ENCODE measurements around the gene ATP1B1.

ATP1B1 gene

DNA sequence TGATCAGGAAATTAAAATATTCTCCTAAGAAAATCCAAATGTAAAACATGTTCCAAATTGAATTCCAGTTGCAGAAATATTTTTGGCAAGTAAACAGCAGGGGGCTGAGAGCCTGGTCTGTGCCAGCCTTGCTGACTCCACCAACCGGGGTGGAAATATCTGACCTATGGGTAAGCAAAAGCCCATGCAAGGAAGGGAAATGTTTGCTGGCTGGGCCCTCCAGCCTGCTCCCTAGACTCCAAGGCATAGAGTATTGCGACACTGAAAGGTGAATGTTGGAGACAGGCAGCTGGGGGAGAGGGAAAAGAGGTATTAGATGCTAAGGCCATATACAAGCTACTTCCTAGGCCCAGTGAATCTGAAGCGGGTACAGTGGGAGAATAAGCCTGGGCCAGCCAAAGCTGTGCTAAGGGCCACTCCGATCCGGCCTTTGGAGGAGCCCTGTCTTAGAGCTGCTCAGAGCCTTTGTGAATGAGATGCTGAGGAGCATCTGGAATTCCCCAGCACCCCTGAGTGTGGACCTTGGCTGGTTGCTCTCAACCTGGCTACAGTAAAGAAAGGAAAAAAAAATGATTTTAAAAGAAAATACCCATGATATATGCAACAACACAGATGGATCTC, 24.9 kb upstream of the ATP1B1 start:
- Histone ChIP-seq H3K4me2 (ENCODE audit: low read length) (no peak overlapping the region), H3K9ac (ENCODE audit: low read depth, low read length) (no peak overlapping the region)

DNA sequence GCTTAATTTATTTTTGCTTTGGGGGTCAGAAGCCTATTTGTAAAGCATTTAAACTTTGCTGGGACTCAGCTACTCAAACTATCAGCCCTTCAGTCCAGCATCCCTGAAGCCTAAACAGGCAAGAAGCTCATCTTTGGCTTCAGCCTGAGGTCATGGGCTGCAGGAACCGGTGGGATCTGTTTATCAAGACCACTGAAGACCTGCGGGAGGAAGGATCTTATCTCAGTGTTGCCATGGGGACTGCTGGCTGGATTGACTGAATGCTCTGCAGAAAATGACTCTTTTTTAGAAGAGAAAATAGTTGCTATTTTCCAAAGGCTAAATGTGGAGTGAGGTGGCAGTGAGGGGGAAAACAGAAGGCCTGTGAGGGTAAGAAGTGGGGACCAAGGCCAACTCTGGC, 20.6 kb upstream of the ATP1B1 start:
- Histone ChIP-seq H3K9ac (ENCODE audit: low read depth, low read length) (no peak overlapping the region), H3K4me1 (ENCODE audit: control insufficient read depth, insufficient read depth, low read length) (no peaks in the 10 kb centered on the region), H3K4me2 (ENCODE audit: low read length) (no peak overlapping the region), H3K4me3 (ENCODE audit: low read length) (no peak overlapping the region), H3K9me3 (replicated peaks; ENCODE audit: low read length) (no peaks in the 10 kb centered on the region), H3K27me3 (ENCODE audit: control insufficient read depth, insufficient read depth, low read length) (no peaks in the 10 kb centered on the region), H3K36me3 (ENCODE audit: insufficient read depth, low read length) (no peaks in the 10 kb centered on the region)

More for the DNA sequence above, 24.9 kb upstream of the ATP1B1 start:
- H3K9me3 ChIP-seq (replicated peaks; ENCODE audit: low read length) = no peaks in the 10 kb centered on the region
- no peaks in the 10 kb centered on the region for H3K27me3 ChIP-seq (ENCODE audit: control insufficient read depth, insufficient read depth, low read length)
- H3K4me3 ChIP-seq (ENCODE audit: low read length) = no peak overlapping the region
- H3K4me1 ChIP-seq (ENCODE audit: control insufficient read depth, insufficient read depth, low read length) = no peaks in the 10 kb centered on the region
- H3K36me3 ChIP-seq (ENCODE audit: insufficient read depth, low read length) = no peaks in the 10 kb centered on the region

- no peak overlapping the region for H3K4me2 ChIP-seq (ENCODE audit: low read length)
These were observed 19.7 kb upstream of the ATP1B1 start for GRCh38 chr1:169086603-169087455.

GRCh38 chr1:169087876-169088275, 18.6 kb upstream of the ATP1B1 start:
- H3K4me1 ChIP-seq (ENCODE audit: control insufficient read depth, insufficient read depth, low read length) = no peaks in the 10 kb centered on the region
- H3K4me3 ChIP-seq (ENCODE audit: low read length) = no peak overlapping the region
- no peak overlapping the region for H3K9ac ChIP-seq (ENCODE audit: low read depth, low read length)
- H3K36me3 ChIP-seq (ENCODE audit: insufficient read depth, low read length) = no peaks in the 10 kb centered on the region
- no peaks in the 10 kb centered on the region for H3K9me3 ChIP-seq (replicated peaks; ENCODE audit: low read length)
- H3K4me2 ChIP-seq (ENCODE audit: low read length) = no peak overlapping the region
- no peaks in the 10 kb centered on the region for H3K27me3 ChIP-seq (ENCODE audit: control insufficient read depth, insufficient read depth, low read length)

More at GRCh38 chr1:169086603-169087455, 19.7 kb upstream of the ATP1B1 start:
- H3K4me3 ChIP-seq (ENCODE audit: low read length) = no peak overlapping the region
- H3K36me3 ChIP-seq (ENCODE audit: insufficient read depth, low read length) = no peaks in the 10 kb centered on the region
- no peaks in the 10 kb centered on the region for H3K4me1 ChIP-seq (ENCODE audit: control insufficient read depth, insufficient read depth, low read length)
- H3K9ac ChIP-seq (ENCODE audit: low read depth, low read length) = no peak overlapping the region
- no peaks in the 10 kb centered on the region for H3K27me3 ChIP-seq (ENCODE audit: control insufficient read depth, insufficient read depth, low read length)
- H3K9me3 ChIP-seq (replicated peaks; ENCODE audit: low read length) = no peaks in the 10 kb centered on the region

DNA sequence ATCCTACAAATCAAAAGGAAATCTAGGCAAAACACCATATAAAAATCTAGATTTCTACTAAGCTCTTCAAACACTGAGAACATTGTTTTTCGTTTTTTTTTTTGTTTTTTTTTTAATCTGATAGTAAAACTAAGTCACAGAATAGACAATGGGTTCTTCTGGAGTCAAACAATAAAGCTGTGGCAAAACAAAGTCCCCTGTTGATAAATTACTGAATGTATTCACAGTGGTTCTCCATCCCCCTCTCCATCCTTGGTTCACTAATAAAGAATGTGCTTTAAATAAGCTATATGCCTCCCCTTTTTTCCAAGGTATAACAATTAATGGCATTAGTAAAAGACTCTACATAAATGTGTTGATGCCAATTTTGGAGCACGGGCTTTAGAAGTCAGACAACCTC, 16.7 kb upstream of the ATP1B1 start:
- Histone ChIP-seq H3K4me3 (ENCODE audit: low read length) (no peak overlapping the region), H3K9ac (ENCODE audit: low read depth, low read length) (no peak overlapping the region), H3K9me3 (replicated peaks; ENCODE audit: low read length) (no peaks in the 10 kb centered on the region), H3K36me3 (ENCODE audit: insufficient read depth, low read length) (no peaks in the 10 kb centered on the region), H3K4me1 (ENCODE audit: control insufficient read depth, insufficient read depth, low read length) (no peaks in the 10 kb centered on the region), H3K27me3 (ENCODE audit: control insufficient read depth, insufficient read depth, low read length) (no peaks in the 10 kb centered on the region), H3K4me2 (ENCODE audit: low read length) (no peak overlapping the region)

- no peaks in the 10 kb centered on the region for H3K9me3 ChIP-seq (replicated peaks; ENCODE audit: low read length)
- no peak overlapping the region for H3K9ac ChIP-seq (ENCODE audit: low read depth, low read length)
- H3K36me3 ChIP-seq (ENCODE audit: insufficient read depth, low read length) = no peaks in the 10 kb centered on the region
- H3K4me1 ChIP-seq (ENCODE audit: control insufficient read depth, insufficient read depth, low read length) = no peaks in the 10 kb centered on the region
- H3K4me2 ChIP-seq (ENCODE audit: low read length) = no peak overlapping the region
- no peaks in the 10 kb centered on the region for H3K27me3 ChIP-seq (ENCODE audit: control insufficient read depth, insufficient read depth, low read length)
- no peak overlapping the region for H3K4me3 ChIP-seq (ENCODE audit: low read length)
These were observed 16.1 kb upstream of the ATP1B1 start for GRCh38 chr1:169090308-169090899.

GRCh38 chr1:169090900-169091311, 15.6 kb upstream of the ATP1B1 start:
- Histone ChIP-seq H3K9ac (ENCODE audit: low read depth, low read length) (no peak overlapping the region), H3K4me2 (ENCODE audit: low read length) (no peak overlapping the region), H3K9me3 (replicated peaks; ENCODE audit: low read length) (no peaks in the 10 kb centered on the region), H3K4me3 (ENCODE audit: low read length) (no peak overlapping the region), H3K36me3 (ENCODE audit: insufficient read depth, low read length) (no peaks in the 10 kb centered on the region), H3K4me1 (ENCODE audit: control insufficient read depth, insufficient read depth, low read length) (no peaks in the 10 kb centered on the region), H3K27me3 (ENCODE audit: control insufficient read depth, insufficient read depth, low read length) (no peaks in the 10 kb centered on the region)

DNA sequence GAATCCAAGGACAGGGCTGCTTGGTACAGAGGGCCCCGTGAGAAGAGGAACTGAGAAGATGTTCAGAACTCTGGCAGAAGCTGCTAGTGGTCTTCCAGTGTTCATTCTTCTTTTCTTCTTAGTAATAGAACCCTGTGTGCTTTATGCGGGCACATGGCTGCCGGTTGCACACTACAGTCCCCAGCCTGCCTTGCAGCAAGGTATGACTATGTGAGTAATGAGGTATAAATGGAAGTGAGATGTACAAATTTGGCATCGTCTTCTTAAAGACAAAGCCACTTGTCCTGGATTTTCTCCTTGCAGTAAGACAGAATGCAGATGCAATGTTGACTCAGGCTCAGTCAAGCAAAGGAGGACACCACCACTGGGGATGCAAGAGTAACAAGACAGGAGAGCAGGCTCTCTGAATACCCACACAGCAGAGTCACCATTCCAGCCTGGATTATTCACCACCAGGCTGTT, 15.0 kb upstream of the ATP1B1 start:
- Histone ChIP-seq H3K4me1 (ENCODE audit: control insufficient read depth, insufficient read depth, low read length) (no peaks in the 10 kb centered on the region), H3K9ac (ENCODE audit: low read depth, low read length) (no peak overlapping the region), H3K36me3 (ENCODE audit: insufficient read depth, low read length) (no peaks in the 10 kb centered on the region), H3K4me2 (ENCODE audit: low read length) (no peak overlapping the region), H3K9me3 (replicated peaks; ENCODE audit: low read length) (no peaks in the 10 kb centered on the region), H3K27me3 (ENCODE audit: control insufficient read depth, insufficient read depth, low read length) (no peaks in the 10 kb centered on the region), H3K4me3 (ENCODE audit: low read length) (no peak overlapping the region)

GRCh38 chr1:169092399-169092798, 14.1 kb upstream of the ATP1B1 start:
- no peaks in the 10 kb centered on the region for H3K36me3 ChIP-seq (ENCODE audit: insufficient read depth, low read length)
- no peaks in the 10 kb centered on the region for H3K4me1 ChIP-seq (ENCODE audit: control insufficient read depth, insufficient read depth, low read length)
- no peak overlapping the region for H3K9ac ChIP-seq (ENCODE audit: low read depth, low read length)
- no peaks in the 10 kb centered on the region for H3K9me3 ChIP-seq (replicated peaks; ENCODE audit: low read length)
- no peaks in the 10 kb centered on the region for H3K27me3 ChIP-seq (ENCODE audit: control insufficient read depth, insufficient read depth, low read length)
- H3K4me3 ChIP-seq (ENCODE audit: low read length) = no peak overlapping the region
- no peak overlapping the region for H3K4me2 ChIP-seq (ENCODE audit: low read length)

DNA sequence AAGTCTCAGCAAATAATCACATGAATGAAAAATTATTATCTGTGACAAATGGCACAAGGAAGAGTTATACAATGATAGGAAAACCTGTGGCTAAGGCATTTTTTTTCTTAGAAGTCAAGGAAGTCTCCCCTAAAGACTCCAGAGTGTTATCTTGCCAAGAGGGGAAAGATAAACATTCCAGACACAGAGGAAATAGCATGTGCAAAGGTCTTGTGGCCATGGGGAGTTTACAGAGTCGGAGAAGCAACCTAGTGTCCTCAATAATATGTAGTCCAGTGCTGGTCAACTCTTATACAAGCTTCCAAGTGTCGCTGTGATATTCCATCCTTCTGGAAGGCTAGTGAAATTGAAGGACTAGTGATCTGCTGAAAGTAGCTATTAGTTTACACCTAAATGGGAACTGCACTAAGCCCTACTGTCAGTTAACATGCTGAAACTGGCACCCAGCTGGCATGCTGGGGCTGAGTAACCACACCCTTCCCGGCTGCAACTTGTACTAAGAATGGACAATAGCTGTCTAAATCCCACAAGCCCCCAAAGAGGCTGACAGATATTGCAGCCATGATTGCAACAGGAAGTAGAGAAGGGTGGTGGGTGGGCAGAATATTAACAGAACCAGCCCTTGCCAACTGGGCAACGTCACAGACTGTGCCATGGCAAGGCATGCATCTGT, 11.5 kb upstream of the ATP1B1 start:
- H3K27me3 ChIP-seq (ENCODE audit: control insufficient read depth, insufficient read depth, low read length) = no peaks in the 10 kb centered on the region

DNA sequence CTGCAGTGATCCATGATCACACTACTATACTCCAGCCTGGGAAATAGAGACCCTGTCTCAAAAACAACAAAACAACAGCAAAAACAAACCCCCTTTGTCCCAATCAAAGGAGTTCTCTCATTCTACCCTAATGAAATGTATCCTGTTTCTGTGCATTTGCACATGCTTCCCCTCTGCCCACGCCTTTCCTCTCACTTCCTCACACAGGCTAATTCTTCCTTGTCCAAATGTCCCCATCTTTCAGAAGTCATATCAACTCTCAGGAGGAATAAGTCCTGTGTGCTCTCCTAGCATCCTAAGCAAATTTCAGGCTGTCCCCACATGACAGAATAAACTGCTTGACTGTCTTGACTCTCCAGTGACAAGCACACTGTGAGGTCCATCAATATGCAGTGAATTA, 8.1 kb upstream of the ATP1B1 start:
- Histone ChIP-seq H3K4me3 (ENCODE audit: low read length) (no peak overlapping the region), H3K9me3 (replicated peaks; ENCODE audit: low read length) (no peaks in the 10 kb centered on the region), H3K27me3 (ENCODE audit: control insufficient read depth, insufficient read depth, low read length) (peaks cover 4% of the 10 kb centered on the region), H3K4me1 (ENCODE audit: control insufficient read depth, insufficient read depth, low read length) (peaks cover 9% of the 10 kb centered on the region), H3K9ac (ENCODE audit: low read depth, low read length) (no peak overlapping the region), H3K4me2 (ENCODE audit: low read length) (no peak overlapping the region), H3K36me3 (ENCODE audit: insufficient read depth, low read length) (no peaks in the 10 kb centered on the region)

More for the DNA sequence above, 11.5 kb upstream of the ATP1B1 start:
- no peaks in the 10 kb centered on the region for H3K9me3 ChIP-seq (replicated peaks; ENCODE audit: low read length)
- no peaks in the 10 kb centered on the region for H3K36me3 ChIP-seq (ENCODE audit: insufficient read depth, low read length)
- no peaks in the 10 kb centered on the region for H3K4me1 ChIP-seq (ENCODE audit: control insufficient read depth, insufficient read depth, low read length)
- H3K9ac ChIP-seq (ENCODE audit: low read depth, low read length) = no peak overlapping the region
- H3K4me3 ChIP-seq (ENCODE audit: low read length) = no peak overlapping the region
- H3K4me2 ChIP-seq (ENCODE audit: low read length) = no peak overlapping the region
